ENCODE measurements around the gene ARNT2.

Gene ARNT2

DNA sequence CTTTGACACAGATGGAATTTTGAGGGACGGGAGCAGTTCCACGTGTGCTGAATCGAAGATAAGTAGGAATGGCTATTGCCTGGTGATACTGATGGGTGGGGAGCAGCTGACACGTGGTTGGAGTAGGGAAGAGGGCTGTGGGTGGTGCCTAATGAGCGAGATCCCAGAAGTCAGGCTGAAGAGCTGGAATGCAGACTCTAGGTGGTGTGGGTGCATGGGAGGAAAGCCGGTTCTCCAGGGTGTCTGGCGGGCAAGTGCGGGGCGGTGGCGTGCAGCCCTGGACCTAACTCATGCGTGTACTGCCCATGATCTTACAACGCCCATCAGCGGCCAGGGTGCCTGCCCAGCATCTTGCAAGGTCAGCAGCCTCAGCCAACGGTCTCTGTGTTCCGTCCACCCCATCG, 63.1 kb downstream of the ARNT2 start:
- no peak overlapping the region for H2BK120ac ChIP-seq (ENCODE audit: low read depth, low read length)
- H4K8ac ChIP-seq (ENCODE audit: low read length): no peak overlapping the region
- H2AFZ ChIP-seq (ENCODE audit: low read depth, low read length): no peak overlapping the region
- no peak for DNase-seq
- WGBS: 84% methylated on average over 15 of the region's 16 CpGs
- peaks cover 8% of the 10 kb centered on the region for H3K4me1 ChIP-seq (ENCODE audit: control insufficient read depth, insufficient read depth, low read depth, low read length)
- H2BK12ac ChIP-seq (ENCODE audit: low read length in 2 of 2): no peak overlapping the region
- H2AK5ac ChIP-seq (ENCODE audit: low read length, severe bottlenecking): no peak overlapping the region
- no peak overlapping the region for H3K23ac ChIP-seq (ENCODE audit: low read length in 2 of 2)
- no peaks in the 10 kb centered on the region for H3K79me1 ChIP-seq (replicated peaks; ENCODE audit: low read length, poor library complexity, severe bottlenecking)
- no peak overlapping the region for H3K4ac ChIP-seq (ENCODE audit: low read depth in 1 of 2, low read length in 2 of 2)
- H3K9ac ChIP-seq (ENCODE audit: low read length): no peak overlapping the region
- H3K36me3 ChIP-seq (ENCODE audit: control insufficient read depth in 1 of 2, insufficient read depth in 2 of 2, low read depth in 1 of 2, low read length in 2 of 2): peaks cover 0 to 21% of the 10 kb centered on the region in 2 experiments
- no peak overlapping the region for H2BK5ac ChIP-seq (ENCODE audit: low read depth, low read length, poor library complexity, severe bottlenecking)
- H3K18ac ChIP-seq (ENCODE audit: low read depth in 1 of 2, low read length in 2 of 2): no peak overlapping the region
- no peak overlapping the region for H2BK15ac ChIP-seq (ENCODE audit: low read depth, poor library complexity, severe bottlenecking)
- H3K9me3 ChIP-seq (ENCODE audit: control insufficient read depth, low read length): no peaks in the 10 kb centered on the region
- peak overlapping the region in 1 of 2 experiments; percentile 11 for H3K14ac ChIP-seq (ENCODE audit: low read length in 2 of 2)
- no peak overlapping the region for H3K4me3 ChIP-seq (ENCODE audit: insufficient read depth in 1 of 2, low read depth in 1 of 2, low read length in 2 of 2)
- no peak overlapping the region for H3K27ac ChIP-seq (ENCODE audit: low read length, poor library complexity, severe bottlenecking)
- H3K4me2 ChIP-seq (ENCODE audit: low read length, poor library complexity, severe bottlenecking): no peak overlapping the region
- H3K27me3 ChIP-seq (ENCODE audit: control insufficient read depth in 1 of 2, insufficient read depth in 1 of 2, low read length in 2 of 2): no peaks in the 10 kb centered on the region
- H4K91ac ChIP-seq (ENCODE audit: low read length): no peak overlapping the region

- Histone ChIP-seq H3K9ac (ENCODE audit: low read length) (no peak overlapping the region), H3K14ac (ENCODE audit: low read length in 2 of 2) (no peak overlapping the region), H2AK5ac (ENCODE audit: low read length, severe bottlenecking) (no peak overlapping the region), H4K91ac (ENCODE audit: low read length) (no peak overlapping the region), H2BK15ac (ENCODE audit: low read depth, poor library complexity, severe bottlenecking) (no peak overlapping the region), H3K4ac (ENCODE audit: low read depth in 1 of 2, low read length in 2 of 2) (no peak overlapping the region), H3K9me3 (ENCODE audit: control insufficient read depth, low read length) (no peaks in the 10 kb centered on the region), H2AFZ (ENCODE audit: low read depth, low read length) (no peak overlapping the region), H3K4me1 (ENCODE audit: control insufficient read depth, insufficient read depth, low read depth, low read length) (peaks cover 8% of the 10 kb centered on the region), H3K27me3 (ENCODE audit: control insufficient read depth in 1 of 2, insufficient read depth in 1 of 2, low read length in 2 of 2) (no peaks in the 10 kb centered on the region), H3K18ac (ENCODE audit: low read depth in 1 of 2, low read length in 2 of 2) (no peak overlapping the region), H2BK120ac (ENCODE audit: low read depth, low read length) (no peak overlapping the region), H3K4me3 (ENCODE audit: insufficient read depth in 1 of 2, low read depth in 1 of 2, low read length in 2 of 2) (no peak overlapping the region), H3K23ac (ENCODE audit: low read length in 2 of 2) (no peak overlapping the region), H3K4me2 (ENCODE audit: low read length, poor library complexity, severe bottlenecking) (no peak overlapping the region), H2BK5ac (ENCODE audit: low read depth, low read length, poor library complexity, severe bottlenecking) (no peak overlapping the region), H3K27ac (ENCODE audit: low read length, poor library complexity, severe bottlenecking) (no peak overlapping the region), H2BK12ac (ENCODE audit: low read length in 2 of 2) (no peak overlapping the region), H3K36me3 (ENCODE audit: control insufficient read depth in 1 of 2, insufficient read depth in 2 of 2, low read depth in 1 of 2, low read length in 2 of 2) (peaks cover 0 to 21% of the 10 kb centered on the region in 2 experiments), H4K8ac (ENCODE audit: low read length) (no peak overlapping the region), H3K79me1 (replicated peaks; ENCODE audit: low read length, poor library complexity, severe bottlenecking) (no peaks in the 10 kb centered on the region)
- no peak for DNase-seq
- WGBS: 83% methylated on average over 5 of the region's 5 CpGs
These were observed 64.6 kb downstream of the ARNT2 start for GRCh38 chr15:80468796-80469195.

- H4K91ac ChIP-seq (ENCODE audit: low read length): no peak overlapping the region
- no peak overlapping the region for H2BK15ac ChIP-seq (ENCODE audit: low read depth, poor library complexity, severe bottlenecking)
- H4K8ac ChIP-seq (ENCODE audit: low read length): no peak overlapping the region
- H3K27ac ChIP-seq (ENCODE audit: low read length, poor library complexity, severe bottlenecking): no peak overlapping the region
- H3K4me3 ChIP-seq (ENCODE audit: insufficient read depth in 1 of 2, low read depth in 1 of 2, low read length in 2 of 2): no peak overlapping the region
- H3K23ac ChIP-seq (ENCODE audit: low read length in 2 of 2): no peak overlapping the region
- H3K36me3 ChIP-seq (ENCODE audit: control insufficient read depth in 1 of 2, insufficient read depth in 2 of 2, low read depth in 1 of 2, low read length in 2 of 2): peaks cover 0 to 11% of the 10 kb centered on the region in 2 experiments
- no peak overlapping the region for H3K4me2 ChIP-seq (ENCODE audit: low read length, poor library complexity, severe bottlenecking)
- no peak overlapping the region for H2BK5ac ChIP-seq (ENCODE audit: low read depth, low read length, poor library complexity, severe bottlenecking)
- no peaks in the 10 kb centered on the region for H3K79me1 ChIP-seq (replicated peaks; ENCODE audit: low read length, poor library complexity, severe bottlenecking)
- peaks cover 2% of the 10 kb centered on the region for H3K4me1 ChIP-seq (ENCODE audit: control insufficient read depth, insufficient read depth, low read depth, low read length)
- no peak overlapping the region for H3K18ac ChIP-seq (ENCODE audit: low read depth in 1 of 2, low read length in 2 of 2)
- no peak overlapping the region for H3K14ac ChIP-seq (ENCODE audit: low read length in 2 of 2)
- H2AFZ ChIP-seq (ENCODE audit: low read depth, low read length): no peak overlapping the region
- H3K27me3 ChIP-seq (ENCODE audit: control insufficient read depth in 1 of 2, insufficient read depth in 1 of 2, low read length in 2 of 2): no peaks in the 10 kb centered on the region
- H3K9ac ChIP-seq (ENCODE audit: low read length): no peak overlapping the region
- WGBS: 76% methylated on average over 3 of the region's 3 CpGs
- no peak overlapping the region for H2BK120ac ChIP-seq (ENCODE audit: low read depth, low read length)
- no peak for DNase-seq
- H2BK12ac ChIP-seq (ENCODE audit: low read length in 2 of 2): no peak overlapping the region
- H3K9me3 ChIP-seq (ENCODE audit: control insufficient read depth, low read length): peaks cover 9% of the 10 kb centered on the region
- no peak overlapping the region for H2AK5ac ChIP-seq (ENCODE audit: low read length, severe bottlenecking)
- H3K4ac ChIP-seq (ENCODE audit: low read depth in 1 of 2, low read length in 2 of 2): no peak overlapping the region
These were observed 67.7 kb downstream of the ARNT2 start for GRCh38 chr15:80471881-80472280.

GRCh38 chr15:80473286-80474223, 69.4 kb downstream of the ARNT2 start:
- Histone ChIP-seq H2AFZ (ENCODE audit: low read depth, low read length) (no peak overlapping the region), H3K4ac (ENCODE audit: low read depth in 1 of 2, low read length in 2 of 2) (no peak overlapping the region), H3K14ac (ENCODE audit: low read length in 2 of 2) (peak overlapping the region in 1 of 2 experiments; percentile 31), H3K27ac (ENCODE audit: low read length, poor library complexity, severe bottlenecking) (no peak overlapping the region), H3K4me3 (ENCODE audit: insufficient read depth in 1 of 2, low read depth in 1 of 2, low read length in 2 of 2) (no peak overlapping the region), H3K4me1 (ENCODE audit: control insufficient read depth, insufficient read depth, low read depth, low read length) (peaks cover 5% of the 10 kb centered on the region), H2BK12ac (ENCODE audit: low read length in 2 of 2) (peak overlapping the region in 1 of 2 experiments; percentile 39), H3K79me1 (replicated peaks; ENCODE audit: low read length, poor library complexity, severe bottlenecking) (no peaks in the 10 kb centered on the region), H3K9ac (ENCODE audit: low read length) (no peak overlapping the region), H2BK15ac (ENCODE audit: low read depth, poor library complexity, severe bottlenecking) (no peak overlapping the region), H3K27me3 (ENCODE audit: control insufficient read depth in 1 of 2, insufficient read depth in 1 of 2, low read length in 2 of 2) (no peaks in the 10 kb centered on the region), H2BK5ac (ENCODE audit: low read depth, low read length, poor library complexity, severe bottlenecking) (no peak overlapping the region), H4K8ac (ENCODE audit: low read length) (no peak overlapping the region), H3K36me3 (ENCODE audit: control insufficient read depth in 1 of 2, insufficient read depth in 2 of 2, low read depth in 1 of 2, low read length in 2 of 2) (peaks cover 0 to 4% of the 10 kb centered on the region in 2 experiments), H3K18ac (ENCODE audit: low read depth in 1 of 2, low read length in 2 of 2) (no peak overlapping the region), H4K91ac (ENCODE audit: low read length) (no peak overlapping the region), H3K4me2 (ENCODE audit: low read length, poor library complexity, severe bottlenecking) (no peak overlapping the region), H3K9me3 (ENCODE audit: control insufficient read depth, low read length) (peaks cover 13% of the 10 kb centered on the region), H2AK5ac (ENCODE audit: low read length, severe bottlenecking) (no peak overlapping the region), H2BK120ac (ENCODE audit: low read depth, low read length) (no peak overlapping the region), H3K23ac (ENCODE audit: low read length in 2 of 2) (no peak overlapping the region)
- DNase-seq: no peak
- 74% methylated on average over 8 of the region's 8 CpGs for WGBS

Measured in mesenchymal stem cell (in vitro differentiated cells and primary cell).